ENCODE data around the gene PSMB11. TPM values are rescaled to one million over a fixed set of nuclear protein-coding genes. Genes with fewer than 3 reads are reported as not detected.

The PSMB11 gene
- total RNA-seq, 8 experiments from 2014 or later, result 0.05 to 0.76 (median 0.17) TPM; not detected in 2

DNA sequence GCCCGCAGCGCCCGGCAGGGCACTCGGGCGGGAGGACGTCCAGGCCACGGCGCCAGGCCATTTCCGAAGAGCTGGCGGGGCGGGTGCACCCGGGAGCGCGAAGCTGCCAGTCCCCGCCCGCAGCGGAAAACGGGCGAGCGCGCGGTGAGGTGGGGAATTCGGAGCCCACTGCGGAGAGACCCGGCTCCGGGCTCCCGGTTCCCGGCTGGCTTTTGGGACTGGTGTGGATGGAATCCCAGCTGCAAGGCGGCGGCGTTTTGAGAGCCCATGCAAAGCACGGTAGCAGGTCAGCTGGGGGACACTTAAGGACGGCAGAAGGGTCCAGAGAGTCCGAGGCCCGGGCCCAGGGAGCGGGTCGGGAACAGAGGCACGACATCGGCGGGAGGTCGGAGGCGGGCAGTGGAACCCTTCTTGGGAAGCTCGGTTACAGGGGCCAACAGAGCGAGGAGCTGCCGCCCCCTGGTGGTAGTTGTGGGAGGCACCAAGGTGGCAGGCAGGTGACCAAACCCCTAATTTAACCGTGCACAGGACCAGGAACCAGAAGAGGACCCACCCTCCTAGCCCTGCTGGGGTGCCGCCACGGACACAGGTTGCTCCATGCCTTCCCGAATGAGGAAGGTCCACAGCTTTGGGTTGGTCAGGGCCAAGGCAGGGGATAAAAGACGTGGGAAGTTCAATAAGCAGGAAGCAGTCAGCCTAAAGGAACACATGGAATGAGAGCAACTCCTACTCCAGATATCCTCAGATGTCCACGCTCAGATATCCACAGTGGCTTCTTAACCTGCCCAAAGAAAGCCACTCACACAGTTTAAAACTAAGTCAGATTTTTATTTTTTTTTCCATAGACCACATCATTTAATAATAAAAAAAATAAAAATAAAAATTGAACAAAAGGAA lies 16.0 kb downstream of the PSMB11 start:
- ATAC-seq (replicated peaks in 6 of 8), result peak; percentile 57 to 78 (median 75)
- H3K4me3 ChIP-seq, result peak overlapping the region; percentile 47 to 84 (median 61)
- 0 to 60% (median 30%) methylated on average over 1 to 6 of the region's 51 CpGs; no CpG with 5 or more reads in 3 of the 10 experiments for WGBS, 10 experiments
- H3K27ac ChIP-seq, result peak overlapping the region; percentile 52 to 58
- H3K4me1 ChIP-seq (replicated peaks in 1 of 2), result peaks cover 6 to 10% of the 10 kb centered on the region in 2 donors
- in situ Hi-C loops (cut with MboI; ENCODE audit: low pct_unique_long_range_greater_than_20kb in 2 of 9, low sequenced_read_pairs in 9 of 9, unreplicated experiment in 9 of 9), result loop anchor here in 7 of 9 experiments (10.0 to 25.0 kb wide), 3 partner anchors 63 to 496 kb away; partner anchors contain the start of gene HAUS4 (in 2 of the 7)

GRCh38 chr14:23058654-23059504 lies 16.9 kb downstream of the PSMB11 start:
- H3K4me3 ChIP-seq, result no peak overlapping the region
- WGBS, 10 experiments, result 78 to 93% (median 89%) methylated on average over 5 to 29 of the region's 32 CpGs
- H3K4me1 ChIP-seq (replicated peaks in 1 of 2), result peaks cover 6 to 10% of the 10 kb centered on the region in 2 donors
- no peak for ATAC-seq (replicated peaks in 6 of 8)
- H3K27ac ChIP-seq, result no peak overlapping the region
- in situ Hi-C loops (cut with MboI; ENCODE audit: low pct_unique_long_range_greater_than_20kb in 2 of 9, low sequenced_read_pairs in 9 of 9, unreplicated experiment in 9 of 9), result loop anchor here in 7 of 9 experiments (10.0 to 25.0 kb wide), 3 partner anchors 64 to 497 kb away; partner anchors contain the start of gene HAUS4 (in 2 of the 7)

GRCh38 chr14:23060536-23061260 lies 18.7 kb downstream of the PSMB11 start:
- in situ Hi-C loops (cut with MboI; ENCODE audit: low pct_unique_long_range_greater_than_20kb in 2 of 9, low sequenced_read_pairs in 9 of 9, unreplicated experiment in 9 of 9), result loop anchor here in 6 of 9 experiments (10.0 to 25.0 kb wide), 3 partner anchors 76 to 498 kb away; partner anchors contain the start of genes AJUBA (in 2 of the 6) and HAUS4 (in 2 of the 6)
- ATAC-seq (replicated peaks in 6 of 8), result no peak
- no peak overlapping the region for H3K27ac ChIP-seq
- WGBS, 10 experiments, result 60 to 100% (median 99%) methylated on average over 1 to 13 of the region's 17 CpGs
- peaks cover 4 to 6% of the 10 kb centered on the region in 2 donors for H3K4me1 ChIP-seq (replicated peaks in 1 of 2)
- H3K4me3 ChIP-seq, result no peak overlapping the region

DNA sequence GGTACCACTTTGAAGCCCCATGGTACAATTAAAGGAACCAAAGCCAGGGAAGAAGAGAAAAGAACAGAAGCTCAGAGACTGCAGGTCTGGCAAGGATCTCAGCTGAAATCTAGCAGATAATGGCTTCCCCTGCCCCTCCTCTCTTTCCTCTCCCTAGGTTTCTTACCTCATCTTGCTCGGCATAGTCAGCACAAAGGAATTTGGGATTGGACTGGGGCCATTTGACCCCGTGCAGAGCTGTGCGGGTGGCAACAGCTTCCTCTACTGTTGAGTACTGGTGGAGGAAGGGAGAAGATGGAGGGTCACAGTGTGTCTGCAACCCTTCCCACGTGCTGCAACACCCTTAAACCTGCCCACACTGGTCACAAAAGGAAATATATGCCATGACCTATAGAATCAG lies 20.0 kb downstream of the PSMB11 start:
- Histone ChIP-seq H3K4me3 (no peak overlapping the region), H3K27ac (no peak overlapping the region), H3K4me1 (replicated peaks in 1 of 2) (peaks cover 0 to 2% of the 10 kb centered on the region in 2 donors)
- in situ Hi-C loops (cut with MboI; ENCODE audit: low pct_unique_long_range_greater_than_20kb in 2 of 9, low sequenced_read_pairs in 9 of 9, unreplicated experiment in 9 of 9), result loop anchor here in 6 of 9 experiments (10.0 to 25.0 kb wide), 3 partner anchors 77 to 500 kb away; partner anchors contain the start of genes AJUBA (in 2 of the 6) and HAUS4 (in 2 of the 6)
- peak in 2 of 8 experiments; percentile 16 to 34 for ATAC-seq (replicated peaks in 6 of 8)
- 0 to 82% (median 60%) methylated on average over 1 to 4 of the region's 4 CpGs; no CpG with 5 or more reads in 6 of the 10 experiments for WGBS, 10 experiments

GRCh38 chr14:23063601-23064000 lies 21.6 kb downstream of the PSMB11 start:
- 83 to 100% (median 96%) methylated on average over 1 to 5 of the region's 5 CpGs; no CpG with 5 or more reads in 1 of the 10 experiments for WGBS, 10 experiments
- Histone ChIP-seq H3K27ac (no peak overlapping the region), H3K4me1 (replicated peaks in 1 of 2) (peaks cover 3 to 5% of the 10 kb centered on the region in 2 donors), H3K4me3 (no peak overlapping the region)
- no peak for ATAC-seq (replicated peaks in 6 of 8)
- in situ Hi-C loops (cut with MboI; ENCODE audit: low pct_unique_long_range_greater_than_20kb in 2 of 9, low sequenced_read_pairs in 9 of 9, unreplicated experiment in 9 of 9), result loop anchor here in 6 of 9 experiments (10.0 to 25.0 kb wide), 3 partner anchors 79 to 501 kb away; partner anchors contain the start of genes AJUBA (in 2 of the 6) and HAUS4 (in 2 of the 6)

- Histone ChIP-seq H3K4me1 (replicated peaks in 1 of 2) (peaks cover 17 to 22% of the 10 kb centered on the region in 2 donors), H3K27ac (no peak overlapping the region), H3K4me3 (no peak overlapping the region)
- no peak for ATAC-seq (replicated peaks in 6 of 8)
- in situ Hi-C loops (cut with MboI; ENCODE audit: low pct_unique_long_range_greater_than_20kb in 2 of 9, low sequenced_read_pairs in 9 of 9, unreplicated experiment in 9 of 9), result loop anchor here in 6 of 9 experiments (10.0 to 25.0 kb wide), 3 partner anchors 82 to 504 kb away; partner anchors contain the start of genes AJUBA (in 2 of the 6) and HAUS4 (in 2 of the 6)
- WGBS, 10 experiments, result 94 to 100% (median 100%) methylated on average over 1 to 3 of the region's 3 CpGs; no CpG with 5 or more reads in 2 of the 10 experiments
These were observed 24.4 kb downstream of the PSMB11 start for GRCh38 chr14:23066368-23066767.

DNA sequence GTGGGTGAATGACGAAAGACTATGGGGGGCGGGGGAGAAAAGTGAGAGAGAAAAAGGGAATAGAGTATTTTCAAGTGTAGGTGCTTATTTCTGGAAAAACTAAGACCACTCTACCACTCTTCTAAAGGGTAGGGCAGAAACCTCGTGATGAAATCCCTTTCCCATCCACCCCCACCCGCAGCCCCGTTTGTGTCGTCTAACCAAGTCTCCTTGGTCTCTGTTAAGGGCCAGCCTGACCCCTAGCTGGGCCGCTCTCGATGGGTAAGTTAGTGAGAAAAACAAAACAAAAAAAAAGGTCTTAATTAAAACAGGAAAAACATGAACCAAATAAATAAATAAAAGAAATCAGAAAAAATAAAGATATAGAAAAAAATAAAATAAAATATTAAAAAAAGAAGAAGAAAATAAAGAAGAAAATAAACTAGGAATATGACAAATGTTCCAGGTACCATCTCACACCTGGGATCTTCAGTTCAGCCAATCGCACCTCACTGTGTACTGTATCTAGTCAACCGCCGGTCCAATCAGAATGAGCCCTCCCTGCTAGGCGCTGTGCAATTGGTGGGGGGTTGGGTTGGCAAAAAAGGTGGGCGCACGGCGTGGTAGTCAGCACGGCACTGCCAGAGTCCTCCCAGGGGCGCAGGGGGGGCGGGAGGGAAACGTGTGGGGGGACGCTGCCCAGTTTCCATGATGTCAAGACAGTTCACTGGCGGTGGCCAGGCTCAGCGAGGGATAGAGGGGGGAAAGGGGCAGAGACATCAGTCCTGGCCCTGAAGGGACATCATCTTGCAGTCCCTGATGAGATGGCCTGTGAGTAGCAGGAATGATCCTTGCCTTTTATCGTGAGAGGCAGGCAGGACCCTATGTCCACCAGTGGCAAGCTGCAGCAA lies 25.1 kb downstream of the PSMB11 start:
- 80 to 100% (median 93%) methylated on average over 2 to 16 of the region's 23 CpGs; no CpG with 5 or more reads in 1 of the 10 experiments for WGBS, 10 experiments
- in situ Hi-C loops (cut with MboI; ENCODE audit: low pct_unique_long_range_greater_than_20kb in 2 of 9, low sequenced_read_pairs in 9 of 9, unreplicated experiment in 9 of 9), result loop anchor here in 6 of 9 experiments (10.0 to 25.0 kb wide), 3 partner anchors 82 to 505 kb away; partner anchors contain the start of genes AJUBA (in 2 of the 6) and HAUS4 (in 2 of the 6)
- Histone ChIP-seq H3K4me3 (no peak overlapping the region), H3K4me1 (replicated peaks in 1 of 2) (peaks cover 22 to 28% of the 10 kb centered on the region in 2 donors), H3K27ac (no peak overlapping the region)
- no peak for ATAC-seq (replicated peaks in 6 of 8)

DNA sequence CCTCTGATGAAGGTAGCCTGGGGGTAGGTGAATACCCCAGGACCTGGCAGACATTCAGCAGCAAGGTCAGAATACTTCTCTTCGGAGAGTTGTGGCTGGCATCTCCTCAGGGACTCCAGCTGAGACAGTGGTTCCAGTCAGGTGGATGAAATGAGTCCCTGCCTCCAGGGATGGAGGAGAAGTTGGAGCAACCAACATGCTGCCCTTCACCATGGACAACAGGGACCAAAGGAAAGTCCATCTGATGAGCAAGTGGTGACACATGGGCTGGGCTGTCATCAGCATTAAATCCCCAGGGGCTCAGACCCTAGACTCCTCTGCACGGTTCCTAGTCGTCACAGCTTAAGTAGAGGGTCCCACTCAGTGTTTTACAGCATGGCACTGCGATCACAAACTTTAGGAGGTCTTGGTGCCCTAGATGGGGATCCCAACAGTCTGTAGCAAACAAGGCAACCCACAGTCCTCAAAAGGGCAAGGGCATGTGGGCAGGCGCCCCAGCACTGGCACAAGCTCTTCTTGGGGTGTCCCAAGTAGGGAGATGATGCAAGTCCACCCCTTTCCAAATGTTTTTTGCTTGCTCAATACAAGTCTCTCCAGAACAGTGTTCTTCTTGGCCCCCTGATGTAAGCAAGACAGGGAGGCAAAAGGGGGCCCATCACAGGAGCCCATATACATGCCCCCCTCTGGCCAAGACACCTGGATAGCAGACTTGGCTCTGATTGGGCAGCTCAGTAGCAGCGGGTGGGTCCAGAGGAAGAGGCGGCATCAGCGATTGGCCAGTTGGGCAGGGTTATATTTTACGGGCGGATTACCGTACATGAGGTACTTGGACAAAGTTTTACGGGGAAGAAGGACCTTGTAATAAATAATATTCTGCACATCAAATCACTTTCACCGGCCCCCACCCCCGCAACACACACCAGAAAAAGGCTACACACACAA lies 26.1 kb downstream of the PSMB11 start:
- WGBS, 10 experiments, result 64 to 100% (median 80%) methylated on average over 2 to 8 of the region's 14 CpGs; no CpG with 5 or more reads in 1 of the 10 experiments
- Histone ChIP-seq H3K4me3 (no peak overlapping the region), H3K4me1 (replicated peaks in 1 of 2) (peaks cover 27 to 31% of the 10 kb centered on the region in 2 donors), H3K27ac (no peak overlapping the region)
- in situ Hi-C loops (cut with MboI; ENCODE audit: low pct_unique_long_range_greater_than_20kb in 2 of 9, low sequenced_read_pairs in 9 of 9, unreplicated experiment in 9 of 9), result loop anchor here in 6 of 9 experiments (10.0 to 25.0 kb wide), 3 partner anchors 83 to 506 kb away; partner anchors contain the start of genes AJUBA (in 2 of the 6) and HAUS4 (in 2 of the 6)
- peak in 3 of 8 experiments; percentile 2 to 7 (median 5) for ATAC-seq (replicated peaks in 6 of 8)

DNA sequence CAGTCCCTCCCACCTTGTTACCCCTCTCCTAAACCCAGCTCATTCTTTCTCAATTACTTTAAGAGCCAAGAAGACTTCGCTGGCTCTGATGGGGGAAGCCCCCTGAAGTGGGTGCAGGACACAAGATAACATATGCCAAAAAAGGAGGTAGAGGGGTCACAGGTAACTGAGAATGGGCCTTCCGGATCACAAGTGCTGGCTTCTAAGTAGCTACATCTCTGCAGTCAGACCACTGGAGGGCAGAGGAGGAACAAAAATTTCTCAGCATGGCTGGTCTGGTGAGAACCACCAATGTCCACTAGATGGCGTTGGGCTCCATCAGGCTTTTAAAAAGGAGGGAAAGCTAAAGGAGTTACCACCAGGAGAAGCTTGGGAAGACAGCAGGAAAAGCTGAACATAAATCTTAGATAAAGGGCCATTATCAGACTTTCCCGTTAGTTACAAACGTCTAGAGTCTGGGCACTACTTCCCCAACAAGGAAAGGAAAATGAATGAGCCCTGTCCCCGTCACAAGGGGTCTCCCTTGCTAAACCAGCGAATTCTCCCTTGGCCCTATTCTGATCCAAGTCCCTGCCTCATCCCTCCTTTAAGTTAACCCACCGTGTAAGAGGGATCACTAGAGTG lies 26.9 kb downstream of the PSMB11 start:
- no peak overlapping the region for H3K27ac ChIP-seq
- 0 to 70% (median 17%) methylated on average over 2 to 4 of the region's 8 CpGs; no CpG with 5 or more reads in 3 of the 10 experiments for WGBS, 10 experiments
- peaks cover 27 to 31% of the 10 kb centered on the region in 2 donors for H3K4me1 ChIP-seq (replicated peaks in 1 of 2)
- peak; percentile 47 to 71 (median 60) for ATAC-seq (replicated peaks in 6 of 8)
- H3K4me3 ChIP-seq, result peak overlapping the region in 2 of 5 donors; percentile 2 to 13
- in situ Hi-C loops (cut with MboI; ENCODE audit: low pct_unique_long_range_greater_than_20kb in 2 of 9, low sequenced_read_pairs in 9 of 9, unreplicated experiment in 9 of 9), result loop anchor here in 6 of 9 experiments (10.0 to 25.0 kb wide), 3 partner anchors 84 to 507 kb away; partner anchors contain the start of genes AJUBA (in 2 of the 6) and HAUS4 (in 2 of the 6)

Data from motor neuron (in vitro differentiated cells).